IMR-90 (cell line): ENCODE results near the gene CMC1. TPM values are rescaled to one million over a fixed set of nuclear protein-coding genes. Genes with fewer than 3 reads are reported as not detected.

Experiments used
- ATAC-seq: fragments of 200-7000 bp; cut with Tn5 transposase; 2 replicates; pipeline ENCODE4 v1.9.1; 2020; ENCODE audit warnings: low read depth, mild to moderate bottlenecking, moderate library complexity
- BruUV-seq: library from RNA; stranded (reverse); fragments of 400-500 nt; replicated peaks from 2 replicates; lab custom pipeline; 2021; lab: Mats Ljungman, UMichigan
- CTCF ChIA-PET: fragments of 300-600 bp; formaldehyde crosslinking; extraction: SDS; loops from one replicate; lab custom pipeline; 2021; ENCODE audit warnings: antibody characterized with exemption; lab: Yijun Ruan, JAX
- POLR2A ChIA-PET: fragments of 300-600 bp; sonication (Branson Sonifier 250); formaldehyde crosslinking; loops from one replicate; lab custom pipeline; 2022; ENCODE audit warnings: antibody characterized with exemption; ENCODE audit not compliant: unreplicated experiment; lab: Charles Lee
- DNase-seq: peaks from one replicate; pipeline ENCODE4 v3.0.0; 2013
- H2AFZ ChIP-seq: replicated peaks from 2 replicates; pipeline ENCODE3; 2013; ENCODE audit warnings: low read length, mild to moderate bottlenecking; ENCODE audit not compliant: poor library complexity
- H2AK5ac ChIP-seq: 2 replicates; pipeline ENCODE4 v1.6.1; 2013; ENCODE audit warnings: low read depth, low read length, inconsistent platforms
- H2AK9ac ChIP-seq: replicated peaks from 2 replicates; pipeline ENCODE3; 2013; ENCODE audit warnings: mild to moderate bottlenecking, low read depth, low read length, moderate library complexity; ENCODE audit not compliant: poor library complexity
- H2BK120ac ChIP-seq: 2 replicates; pipeline ENCODE4 v1.6.1; 2013; ENCODE audit warnings: low read depth, low read length, inconsistent platforms
- H2BK15ac ChIP-seq: 3 replicates; pipeline ENCODE4 v1.6.1; 2013; ENCODE audit warnings: low read depth, low read length, inconsistent platforms
- H2BK20ac ChIP-seq: 2 replicates; pipeline ENCODE4 v1.6.1; 2013; ENCODE audit warnings: low read depth, mild to moderate bottlenecking, inconsistent platforms, low read length, moderate library complexity
- H2BK5ac ChIP-seq: 2 replicates; pipeline ENCODE4 v1.6.1; 2013; ENCODE audit warnings: mild to moderate bottlenecking, low read depth, low read length, inconsistent platforms; ENCODE audit not compliant: poor library complexity, severe bottlenecking
- H3K14ac ChIP-seq: replicated peaks from 2 replicates; pipeline ENCODE4 v1.6.1; 2013; ENCODE audit warnings: low read depth, low read length, inconsistent platforms
- H3K18ac ChIP-seq: 2 replicates; pipeline ENCODE4 v1.6.1; 2013; ENCODE audit warnings: low read depth, low read length, control low read depth
- H3K23ac ChIP-seq: 2 replicates; pipeline ENCODE4 v1.6.1; 2013; ENCODE audit warnings: low read depth, low read length, inconsistent platforms
- H3K27ac ChIP-seq: 2 replicates; pipeline ENCODE4 v1.5.1; 2013; ENCODE audit warnings: mild to moderate bottlenecking, control low read depth, low read length; ENCODE audit not compliant: insufficient read depth
- H3K27me3 ChIP-seq: 2 replicates; pipeline ENCODE4 v1.6.1; 2013; ENCODE audit warnings: low read length; ENCODE audit not compliant: control insufficient read depth, insufficient read depth
- H3K36me3 ChIP-seq: 2 replicates; pipeline ENCODE4 v1.6.1; 2013; ENCODE audit warnings: low read length, mixed read lengths; ENCODE audit not compliant: control insufficient read depth, insufficient read depth
- H3K4ac ChIP-seq: 2 replicates; pipeline ENCODE4 v1.6.1; 2013; ENCODE audit warnings: low read depth, low read length, inconsistent platforms
- H3K4me1 ChIP-seq: 2 replicates; pipeline ENCODE4 v1.6.1; 2013; ENCODE audit warnings: low read length, mixed read lengths; ENCODE audit not compliant: control insufficient read depth, insufficient read depth
- H3K4me2 ChIP-seq: 2 replicates; pipeline ENCODE4 v1.6.1; 2013; ENCODE audit warnings: low read depth, mild to moderate bottlenecking, control low read depth, low read length, moderate library complexity
- H3K4me3 ChIP-seq: 2 replicates; pipeline ENCODE4 v1.5.1; 2013; ENCODE audit warnings: low read depth, mild to moderate bottlenecking, control low read depth, low read length, moderate library complexity; ENCODE audit not compliant: insufficient read depth
- H3K56ac ChIP-seq: 2 replicates; pipeline ENCODE4 v1.6.1; 2013; ENCODE audit warnings: low read length, inconsistent platforms; ENCODE audit not compliant: insufficient read depth; ENCODE audit errors: extremely low read depth
- H3K79me1 ChIP-seq, 2 experiments: 2 replicates each; pipeline ENCODE4 v1.6.1; 2013; ENCODE audit warnings: low read length in 2 of 2, inconsistent platforms in 1 of 2, low read depth in 1 of 2
- H3K9ac ChIP-seq: 2 replicates; pipeline ENCODE4 v1.6.1; 2013; ENCODE audit warnings: low read depth, low read length, control low read depth
- H3K9me1 ChIP-seq: 2 replicates; pipeline ENCODE4 v1.6.1; 2013; ENCODE audit warnings: low read length, inconsistent platforms; ENCODE audit not compliant: insufficient read depth
- H3K9me3 ChIP-seq: 2 replicates; pipeline ENCODE4 v1.6.1; 2013; ENCODE audit warnings: low read length; ENCODE audit not compliant: control insufficient read depth, insufficient read depth
- H4K20me1 ChIP-seq: 2 replicates; pipeline ENCODE4 v1.6.1; 2013; ENCODE audit warnings: low read length, inconsistent platforms; ENCODE audit not compliant: insufficient read depth
- H4K5ac ChIP-seq: 2 replicates; pipeline ENCODE4 v1.6.1; 2013; ENCODE audit warnings: mild to moderate bottlenecking, low read depth, low read length, control low read depth
- H4K8ac ChIP-seq, 2 experiments: 2 replicates each; pipeline ENCODE4 v1.6.1; 2013; ENCODE audit warnings: low read depth in 2 of 2, low read length in 2 of 2, control low read depth in 1 of 2, inconsistent platforms in 1 of 2
- H4K91ac ChIP-seq: 2 replicates; pipeline ENCODE4 v1.6.1; 2013; ENCODE audit warnings: low read depth, low read length, inconsistent platforms; ENCODE audit not compliant: insufficient read depth
- BHLHE40 ChIP-seq: fragments of 150-350 bp; IDR thresholded peaks from 2 replicates; pipeline ENCODE4 v1.6.1; 2016; ENCODE audit warnings: mild to moderate bottlenecking, low read depth, low read length
- CEBPB ChIP-seq: IDR thresholded peaks from 2 replicates; pipeline ENCODE4 v1.6.1; 2012; ENCODE audit warnings: low read depth, low read length, improper control_type of control experiment
- CHD1 ChIP-seq: IDR thresholded peaks from 2 replicates; pipeline ENCODE4 v1.6.1; 2012; ENCODE audit warnings: low read depth, low read length, improper control_type of control experiment
- ELK1 ChIP-seq: fragments of 150-350 bp; IDR thresholded peaks from 2 replicates; pipeline ENCODE4 v1.6.1; 2016; ENCODE audit warnings: low read depth, mild to moderate bottlenecking, low read length, moderate library complexity, borderline replicate concordance
- FOS ChIP-seq: fragments of 150-350 bp; IDR thresholded peaks from 2 replicates; pipeline ENCODE4 v1.6.1; 2016; ENCODE audit warnings: low read depth, low read length
- MAFK ChIP-seq: IDR thresholded peaks from 2 replicates; pipeline ENCODE4 v1.6.1; 2012; ENCODE audit warnings: low read depth, low read length, improper control_type of control experiment
- MAZ ChIP-seq: IDR thresholded peaks from 2 replicates; pipeline ENCODE4 v1.6.1; 2012; ENCODE audit warnings: low read depth, mild to moderate bottlenecking, low read length, improper control_type of control experiment, moderate library complexity, borderline replicate concordance
- MXI1 ChIP-seq: IDR thresholded peaks from 2 replicates; pipeline ENCODE4 v1.6.1; 2012; ENCODE audit warnings: low read depth, mild to moderate bottlenecking, low read length, moderate library complexity, borderline replicate concordance
- NFE2L2 ChIP-seq: fragments of 150-350 bp; IDR thresholded peaks from 2 replicates; pipeline ENCODE4 v1.6.1; 2016; ENCODE audit warnings: low read depth, mild to moderate bottlenecking, low read length
- POLR2A ChIP-seq: IDR thresholded peaks from 2 replicates; pipeline ENCODE4 v1.6.1; 2012; ENCODE audit warnings: mild to moderate bottlenecking, low read depth, low read length
- RAD21 ChIP-seq: IDR thresholded peaks from 2 replicates; pipeline ENCODE4 v1.6.1; 2012; ENCODE audit warnings: low read length, improper control_type of control experiment
- RCOR1 ChIP-seq: IDR thresholded peaks from 2 replicates; pipeline ENCODE4 v1.6.1; 2012; ENCODE audit warnings: mild to moderate bottlenecking, low read length, improper control_type of control experiment; ENCODE audit not compliant: insufficient replicate concordance
- RFX5 ChIP-seq: IDR thresholded peaks from 2 replicates; pipeline ENCODE4 v1.8.0; 2012; ENCODE audit warnings: low read depth, mild to moderate bottlenecking, low read length, moderate library complexity
- SMC3 ChIP-seq: fragments of 150-350 bp; IDR thresholded peaks from 2 replicates; pipeline ENCODE4 v1.6.1; 2016; ENCODE audit warnings: low read depth, mild to moderate bottlenecking, antibody characterized with exemption, low read length, moderate library complexity
- dilution Hi-C: fragments of 300-500 bp; cut with HindIII; formaldehyde crosslinking; loops from one replicate; pipeline ENCODE4 v1.14.3; 2018; ENCODE audit warnings: low sequenced_read_pairs; ENCODE audit not compliant: unreplicated experiment
- in situ Hi-C: fragments of 300-500 bp; cut with MboI; formaldehyde crosslinking; loops from 3 replicates; pipeline ENCODE4 v1.14.3; 2019; ENCODE audit warnings: low sequenced_read_pairs, inconsistent platforms, mixed read lengths
- intact Hi-C: fragments of 100-400 bp; cut with micrococcal nuclease; formaldehyde crosslinking; loops from 2 replicates; pipeline ENCODE4 v1.10.0; 2022
- polyA plus RNA-seq, 3 experiments: library from polyadenylated mRNA; depleted of rRNA; stranded (reverse); fragments of >200 nt; gene quantifications; 2 replicates each; pipeline ENCODE4 v1.2.3, GENCODE V29; 2012; ENCODE audit warnings: low replicate concordance in 1 of 3
- total RNA-seq: library from RNA; depleted of rRNA; stranded (reverse); fragments of >200 nt; gene quantifications from 2 replicates; pipeline ENCODE4 v1.2.3, GENCODE V29; 2012
- TF ChIP-seq, protein P1 (sequence below): fragments of 150-350 bp; IDR thresholded peaks from 2 replicates; pipeline ENCODE4 v1.6.1; 2017; ENCODE audit warnings: mild to moderate bottlenecking, antibody characterized with exemption, low read length, low read depth
- TF ChIP-seq, protein P2 (sequence below): conservative IDR thresholded peaks from 2 replicates; pipeline ENCODE4 v1.5.1; 2012; ENCODE audit warnings: mild to moderate bottlenecking, low read depth, low read length, improper control_type of control experiment

CMC1 gene
- total and polyA plus RNA-seq, 2 of the 4 experiments (the other 2 are of a cell fraction): 1.6 to 18.3 TPM

DNA sequence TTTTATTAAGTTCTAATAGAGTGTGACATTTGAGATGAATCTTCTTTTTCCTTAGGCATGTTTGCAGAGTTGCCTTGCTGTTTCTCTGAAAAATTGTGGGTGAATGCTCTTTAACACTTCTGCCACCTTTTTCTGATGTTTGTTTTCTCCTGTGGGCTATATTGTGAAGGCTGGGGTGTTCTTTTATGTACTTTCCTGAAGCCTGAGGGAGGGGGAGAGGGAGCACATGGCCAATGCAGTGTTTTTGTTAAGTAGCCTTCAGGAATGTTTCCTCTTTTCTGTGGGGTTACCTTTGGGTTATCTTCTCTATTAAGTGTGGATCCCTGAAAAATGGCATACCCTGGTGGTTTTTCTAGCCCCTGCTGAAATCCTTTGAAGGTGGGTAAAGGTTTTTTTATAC, 50.2 kb downstream of the CMC1 start:
- peaks cover 2% of the 10 kb centered on the region for H3K36me3 ChIP-seq
- intact Hi-C loops (no loop called here), dilution Hi-C loops (no loop called here), in situ Hi-C loops (no loop called here)
- no peak overlapping the region for H2BK120ac ChIP-seq
- H3K27me3 ChIP-seq: no peaks in the 10 kb centered on the region
- H2AK9ac ChIP-seq: no peak overlapping the region
- H4K8ac ChIP-seq: no peak overlapping the region
- CTCF ChIA-PET: no interaction called here
- ATAC-seq (no peak), DNase-seq (no peak)
- H4K5ac ChIP-seq: no peak overlapping the region
- H2AK5ac ChIP-seq: no peak overlapping the region
- H3K9me1 ChIP-seq: no peaks in the 10 kb centered on the region
- no TSS peak for BruUV-seq
- no peak overlapping the region for H3K4me2 ChIP-seq
- H3K79me1 ChIP-seq: 0 out of 4 replicates have a peak, but pooled peaks cover 3 to 5% of the 10 kb centered on the region in 2 experiments
- no peak overlapping the region for H3K56ac ChIP-seq
- no peak overlapping the region for H4K91ac ChIP-seq
- no peaks in the 10 kb centered on the region for H4K20me1 ChIP-seq
- H3K9ac ChIP-seq: no peak overlapping the region
- no peak overlapping the region for H3K27ac ChIP-seq
- no peak overlapping the region for H3K4me3 ChIP-seq
- H3K18ac ChIP-seq: no peak overlapping the region
- POLR2A ChIA-PET: no interaction called here
- H2BK5ac ChIP-seq: no peak overlapping the region
- no peak overlapping the region for H2BK20ac ChIP-seq
- TF ChIP-seq MAFK: no peak
- TF ChIP-seq CEBPB: no peak
- TF ChIP-seq, protein P1, sequence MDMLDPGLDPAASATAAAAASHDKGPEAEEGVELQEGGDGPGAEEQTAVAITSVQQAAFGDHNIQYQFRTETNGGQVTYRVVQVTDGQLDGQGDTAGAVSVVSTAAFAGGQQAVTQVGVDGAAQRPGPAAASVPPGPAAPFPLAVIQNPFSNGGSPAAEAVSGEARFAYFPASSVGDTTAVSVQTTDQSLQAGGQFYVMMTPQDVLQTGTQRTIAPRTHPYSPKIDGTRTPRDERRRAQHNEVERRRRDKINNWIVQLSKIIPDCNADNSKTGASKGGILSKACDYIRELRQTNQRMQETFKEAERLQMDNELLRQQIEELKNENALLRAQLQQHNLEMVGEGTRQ: no peak
- no peak for TF ChIP-seq RCOR1
- no peak for TF ChIP-seq ELK1
- no peak for TF ChIP-seq NFE2L2
- no peak for TF ChIP-seq FOS
- TF ChIP-seq, protein P2, sequence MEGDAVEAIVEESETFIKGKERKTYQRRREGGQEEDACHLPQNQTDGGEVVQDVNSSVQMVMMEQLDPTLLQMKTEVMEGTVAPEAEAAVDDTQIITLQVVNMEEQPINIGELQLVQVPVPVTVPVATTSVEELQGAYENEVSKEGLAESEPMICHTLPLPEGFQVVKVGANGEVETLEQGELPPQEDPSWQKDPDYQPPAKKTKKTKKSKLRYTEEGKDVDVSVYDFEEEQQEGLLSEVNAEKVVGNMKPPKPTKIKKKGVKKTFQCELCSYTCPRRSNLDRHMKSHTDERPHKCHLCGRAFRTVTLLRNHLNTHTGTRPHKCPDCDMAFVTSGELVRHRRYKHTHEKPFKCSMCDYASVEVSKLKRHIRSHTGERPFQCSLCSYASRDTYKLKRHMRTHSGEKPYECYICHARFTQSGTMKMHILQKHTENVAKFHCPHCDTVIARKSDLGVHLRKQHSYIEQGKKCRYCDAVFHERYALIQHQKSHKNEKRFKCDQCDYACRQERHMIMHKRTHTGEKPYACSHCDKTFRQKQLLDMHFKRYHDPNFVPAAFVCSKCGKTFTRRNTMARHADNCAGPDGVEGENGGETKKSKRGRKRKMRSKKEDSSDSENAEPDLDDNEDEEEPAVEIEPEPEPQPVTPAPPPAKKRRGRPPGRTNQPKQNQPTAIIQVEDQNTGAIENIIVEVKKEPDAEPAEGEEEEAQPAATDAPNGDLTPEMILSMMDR: no peak
- no peak for TF ChIP-seq BHLHE40
- TF ChIP-seq RFX5: no peak
- no peak for TF ChIP-seq MAZ
- no peak for TF ChIP-seq RAD21
- TF ChIP-seq CHD1: no peak
- TF ChIP-seq SMC3: no peak
- no peak for TF ChIP-seq POLR2A
- no peak for TF ChIP-seq MXI1
- H3K4ac ChIP-seq: no peak overlapping the region
- H3K14ac ChIP-seq: no peak overlapping the region
- H2BK15ac ChIP-seq: no peak overlapping the region
- no peak overlapping the region for H2AFZ ChIP-seq
- peaks cover 2% of the 10 kb centered on the region for H3K9me3 ChIP-seq
- no peaks in the 10 kb centered on the region for H3K4me1 ChIP-seq
- no peak overlapping the region for H3K23ac ChIP-seq
